ENCODE measurements around the gene C3orf49.

C3orf49 gene

DNA sequence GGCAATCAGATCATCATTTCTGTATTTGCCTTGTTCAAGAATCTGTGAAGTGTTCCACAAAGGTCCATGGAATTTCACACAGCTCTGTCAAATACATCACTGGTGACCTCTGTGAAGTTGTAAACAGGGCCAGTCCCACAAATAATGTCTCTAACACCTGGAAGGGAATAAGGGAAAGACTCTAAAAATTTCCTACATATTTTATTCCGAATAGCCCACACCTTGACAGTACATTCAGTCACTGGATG, at the start of gene C3orf49:
C3orf49 (plus strand) TSS at position 149 of the 248 bp plus-strand sequence. CDS start 173 bp downstream, outside the sequence.
- no peak for DNase-seq

- no peak for DNase-seq
Observed at GRCh38 chr3:63774781-63775180, 44.3 kb upstream of the C3orf49 start.

- DNase-seq = no peak
Observed at GRCh38 chr3:63779227-63779626, 39.9 kb upstream of the C3orf49 start.

DNA sequence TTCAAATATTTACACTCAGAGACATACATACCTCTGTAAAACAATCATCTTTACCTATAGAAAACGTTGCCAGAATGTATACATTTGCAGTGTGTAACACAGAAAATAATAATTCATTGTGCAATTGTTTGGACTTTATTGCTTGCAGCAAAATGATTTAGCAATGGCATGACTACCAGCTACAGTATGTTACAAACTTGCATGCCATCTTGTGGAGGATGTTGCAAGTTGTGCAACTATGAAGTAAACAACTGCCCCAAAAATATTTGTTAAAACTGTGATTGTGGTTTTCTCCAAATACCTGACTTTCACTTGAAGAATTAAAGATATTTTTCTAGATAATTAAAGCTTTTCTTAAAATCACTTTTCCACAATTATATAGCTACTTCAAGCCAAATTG, 27.1 kb upstream of the C3orf49 start:
- DNase-seq = no peak

DNA sequence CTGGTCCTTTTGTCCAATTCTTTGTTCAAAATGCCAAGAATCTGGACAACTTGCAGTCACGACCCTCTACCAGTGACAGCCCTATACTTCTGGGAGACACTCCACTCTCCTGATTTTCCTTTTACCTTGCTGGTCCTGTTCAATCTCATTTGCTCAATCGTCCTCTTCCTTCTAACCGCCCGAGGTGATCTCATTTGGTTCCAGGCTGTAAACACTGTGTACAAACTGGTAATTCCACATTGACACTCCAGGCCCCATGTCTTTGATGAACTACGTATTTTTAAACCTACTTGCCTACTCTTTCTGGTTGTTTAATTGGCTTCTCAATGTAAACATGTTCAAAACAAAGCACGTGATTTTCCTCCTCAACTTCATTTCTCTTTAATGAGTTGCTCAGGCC, 23.7 kb upstream of the C3orf49 start:
- no peak for DNase-seq

DNA sequence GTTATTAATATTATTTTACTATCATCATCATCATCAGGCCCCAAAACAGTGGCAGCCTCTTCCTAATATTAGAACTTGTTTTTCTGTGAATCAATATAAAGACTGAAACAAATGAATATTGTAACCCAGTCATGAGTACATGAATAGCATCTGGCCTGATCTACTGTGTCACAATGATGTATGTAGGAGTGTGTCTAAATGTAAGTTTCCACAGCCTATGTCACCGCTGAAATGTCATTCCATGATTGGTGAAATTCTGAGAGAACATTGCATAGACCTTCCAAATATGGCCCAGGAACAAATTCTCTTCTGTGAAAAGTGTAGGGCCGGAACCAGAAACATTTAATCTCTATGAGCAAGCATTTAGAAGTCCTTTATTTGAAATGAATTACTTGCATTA, 20.6 kb upstream of the C3orf49 start:
- no peak for DNase-seq

- no peak for DNase-seq
Observed at GRCh38 chr3:63798949-63799348, 20.1 kb upstream of the C3orf49 start.

GRCh38 chr3:63800097-63800496, 19.0 kb upstream of the C3orf49 start:
- no peak for DNase-seq

DNA sequence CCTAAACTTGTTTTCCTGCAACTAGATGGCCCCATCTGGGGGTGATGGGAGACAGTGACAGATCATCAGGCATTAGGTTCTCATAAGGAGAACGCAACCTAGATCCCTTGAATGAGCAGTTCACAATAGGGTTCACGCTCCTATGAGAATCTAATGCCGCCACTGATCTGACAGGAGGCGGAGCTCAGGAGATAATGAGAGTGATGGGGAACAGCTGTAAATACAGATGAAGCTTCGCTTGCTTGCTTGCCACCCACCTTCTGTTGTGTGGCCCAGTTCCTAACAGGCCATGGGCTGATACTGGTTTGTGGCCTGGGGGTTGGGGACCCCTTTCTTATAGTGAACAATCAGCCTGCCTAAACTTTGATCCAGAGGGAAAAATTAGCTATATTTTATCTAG, 15.2 kb upstream of the C3orf49 start:
- no peak for DNase-seq

GRCh38 chr3:63807961-63808565, 11.0 kb upstream of the C3orf49 start:
- DNase-seq = no peak

DNA sequence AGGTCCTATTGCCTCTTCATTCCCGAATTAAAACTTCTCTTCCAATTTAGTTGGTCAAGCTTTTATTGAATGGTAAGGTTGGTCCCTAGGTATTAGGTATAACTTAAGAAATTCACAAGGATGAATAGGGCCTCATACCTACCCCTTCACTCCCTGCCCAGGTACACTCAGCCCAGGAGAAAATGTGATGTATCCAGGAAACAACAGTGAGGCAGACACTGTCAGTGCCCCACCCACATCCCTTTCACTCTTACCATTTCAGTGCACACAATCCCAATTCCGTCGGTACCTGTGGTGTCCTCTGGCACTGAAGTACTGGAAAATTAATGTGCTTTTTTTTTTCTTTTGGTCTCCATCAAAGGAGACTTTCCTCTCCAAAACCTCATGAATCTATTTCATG, 10.5 kb upstream of the C3orf49 start:
- no peak for DNase-seq

DNA sequence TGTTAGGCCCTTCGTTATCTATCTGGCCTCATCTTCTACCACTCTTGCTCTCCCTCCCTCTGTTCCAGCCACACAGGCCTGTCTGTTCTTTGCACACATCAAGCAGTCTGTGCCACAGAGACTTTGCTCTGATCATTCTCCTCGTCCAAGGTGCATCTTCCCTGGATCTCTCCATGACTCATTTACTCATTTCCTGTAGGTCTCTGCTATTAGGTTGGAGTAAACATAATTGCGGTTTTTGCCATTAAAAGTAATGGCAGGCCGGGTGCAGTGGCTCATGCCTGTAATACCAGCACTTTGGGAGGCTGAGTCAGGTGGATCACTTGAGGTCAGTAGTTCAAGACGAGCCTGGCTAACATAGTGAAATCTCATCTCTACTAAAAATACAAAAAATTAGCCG, 9.5 kb upstream of the C3orf49 start:
- no peak for DNase-seq

DNA sequence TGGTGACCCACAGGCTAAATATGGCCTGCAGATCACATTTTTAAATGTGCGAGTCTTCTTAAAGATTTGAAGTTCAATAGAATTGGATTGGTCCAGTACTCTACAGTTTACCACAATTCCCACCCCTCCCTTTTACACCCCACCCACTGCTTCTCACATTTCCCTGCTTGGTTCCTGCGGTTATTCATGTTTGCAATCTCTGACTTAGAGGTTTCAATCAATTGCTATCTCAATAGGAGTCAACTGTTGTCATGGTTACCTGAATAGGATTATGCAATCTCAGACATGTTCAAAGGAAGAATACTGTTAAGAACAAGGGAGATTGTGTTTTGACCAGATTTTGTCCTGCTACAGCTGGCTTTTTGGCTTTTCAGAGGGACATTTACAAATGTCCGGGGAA, 4.9 kb upstream of the C3orf49 start:
- no peak for DNase-seq

- no peak for DNase-seq
Observed at GRCh38 chr3:63817225-63817624, 1.9 kb upstream of the C3orf49 start.

GRCh38 chr3:63818282-63819150, 583 bp upstream of the C3orf49 start:
- peak; percentile 57 for DNase-seq

GRCh38 chr3:63824309-63824708, 5.2 kb downstream of the C3orf49 start:
- no peak for DNase-seq

DNA sequence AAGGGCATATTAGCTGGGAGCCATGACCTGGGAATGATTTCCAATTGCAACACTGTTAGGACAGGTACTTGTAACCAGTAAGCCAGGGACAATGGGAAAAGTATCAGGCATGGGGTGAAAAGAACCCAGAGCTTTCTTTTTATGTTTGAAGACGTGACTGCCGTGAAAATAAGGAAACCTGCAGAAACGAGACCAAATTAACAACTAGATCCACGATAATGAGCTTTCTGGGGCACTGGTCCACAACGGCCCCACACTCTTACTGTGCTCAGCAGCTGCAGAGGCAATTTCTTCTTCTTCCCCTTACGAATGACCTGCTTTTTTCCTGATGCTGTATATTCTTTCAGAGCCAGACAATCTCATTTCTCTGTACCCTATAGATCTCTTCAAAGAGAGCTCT, 11.4 kb downstream of the C3orf49 start:
- no peak for DNase-seq

DNA sequence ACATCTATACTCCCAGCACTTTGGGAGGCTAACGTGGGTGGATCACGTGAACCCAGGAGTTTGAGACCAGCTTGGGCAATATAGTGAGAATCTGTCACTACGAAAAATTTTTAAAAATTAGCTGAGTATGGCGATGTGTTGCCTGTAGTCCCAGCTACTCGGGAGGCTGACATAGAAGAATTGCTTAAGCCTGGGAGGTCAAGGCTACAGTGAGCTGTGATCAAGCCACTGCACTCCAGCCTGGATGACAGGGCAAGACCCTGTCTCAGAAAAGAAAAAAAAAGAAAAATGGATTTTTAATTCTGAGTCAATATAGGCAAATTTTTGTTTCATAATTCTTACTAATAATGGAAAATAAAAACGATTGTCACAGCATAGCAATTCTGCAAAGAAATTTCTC, 13.3 kb downstream of the C3orf49 start:
- no peak for DNase-seq

GRCh38 chr3:63841704-63842103, 22.6 kb downstream of the C3orf49 start:
- no peak for DNase-seq

GRCh38 chr3:63842127-63842526, 23.0 kb downstream of the C3orf49 start:
- DNase-seq = no peak

DNA sequence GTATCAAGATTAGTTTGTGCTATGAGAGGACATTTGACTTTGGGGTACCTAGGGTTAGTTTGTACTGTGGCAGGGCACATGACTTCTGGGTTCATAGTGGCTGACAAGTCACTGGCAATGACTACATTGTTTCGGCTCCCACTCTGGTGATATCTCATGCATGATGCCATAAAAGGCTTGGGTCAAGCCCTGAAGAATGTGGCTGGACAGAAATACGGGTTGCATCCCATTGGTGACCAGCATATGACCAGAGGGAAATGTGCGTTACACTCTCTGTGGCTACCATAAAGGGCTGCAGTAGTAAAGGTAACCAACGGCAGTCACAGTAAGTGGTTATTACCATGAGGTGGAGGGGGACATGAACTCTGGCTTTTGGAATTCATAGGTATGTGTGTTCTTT, 26.1 kb downstream of the C3orf49 start:
- no peak for DNase-seq

DNA sequence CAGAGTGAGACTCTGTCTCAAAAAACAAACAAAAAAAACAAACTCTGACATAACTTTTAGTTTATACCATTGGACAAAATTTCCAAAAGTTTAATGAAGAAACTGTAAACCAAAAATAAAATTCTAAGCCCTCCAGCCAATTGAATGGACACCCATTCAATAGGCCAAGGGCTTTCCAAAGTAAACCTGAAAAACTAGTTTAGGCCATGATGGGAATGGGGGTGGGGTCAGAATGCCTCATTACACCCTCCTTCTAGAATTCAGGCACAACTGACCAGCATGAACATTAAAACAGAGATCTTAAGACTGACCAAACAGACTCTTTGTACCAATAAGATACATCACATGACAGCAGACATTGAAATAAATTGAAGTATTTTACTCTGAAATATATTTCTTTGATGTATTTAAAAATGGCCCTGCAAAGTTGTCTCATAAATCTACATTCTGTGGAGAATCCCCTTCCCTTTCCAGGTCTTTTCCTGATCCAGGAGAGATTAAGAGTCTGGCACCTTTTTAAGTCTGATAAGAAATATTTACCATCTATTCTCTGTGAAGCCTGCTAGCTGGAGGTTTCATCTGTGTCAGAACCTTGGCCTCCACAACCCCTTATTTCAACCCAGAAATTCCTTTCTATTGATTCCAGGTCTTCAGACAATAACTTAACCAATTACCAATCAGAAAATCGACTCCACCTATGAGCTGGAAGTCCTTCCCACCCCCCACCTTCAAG, 28.8 kb downstream of the C3orf49 start:
- DNase-seq = no peak

- no peak for DNase-seq
Observed at GRCh38 chr3:63849175-63849574, 30.1 kb downstream of the C3orf49 start.

- no peak for DNase-seq
Observed at GRCh38 chr3:63851287-63851686, 32.2 kb downstream of the C3orf49 start.
